Gastroesophageal sphincter (tissue), 3 donors: ENCODE results near the gene TSPAN9.

Source experiments
- POLR2A ChIP-seq, 2 donors: fragments of 450-650 bp; IDR thresholded peaks; one replicate each; pipeline ENCODE4 v1.6.1; 2017; ENCODE audit warnings: antibody characterized with exemption in 2 of 2, mild to moderate bottlenecking in 2 of 2, moderate library complexity in 1 of 2
- POLR2AphosphoS5 ChIP-seq: sonication (generic); formaldehyde crosslinking; IDR thresholded peaks from one replicate; pipeline ENCODE4 v1.6.1; 2017; ENCODE audit warnings: antibody characterized with exemption
- TF ChIP-seq, protein P1 (sequence below), 4 experiments: fragments of 200-600 bp in 2 of 4; fragments of 450-650 bp in 2 of 4; sonication (generic) in 1 of 4; IDR thresholded peaks; one replicate each; pipeline ENCODE4 v1.5.1; 2017 to 2019; ENCODE audit warnings: antibody characterized with exemption in 4 of 4, mild to moderate bottlenecking in 2 of 4, moderate library complexity in 2 of 4

DNA sequence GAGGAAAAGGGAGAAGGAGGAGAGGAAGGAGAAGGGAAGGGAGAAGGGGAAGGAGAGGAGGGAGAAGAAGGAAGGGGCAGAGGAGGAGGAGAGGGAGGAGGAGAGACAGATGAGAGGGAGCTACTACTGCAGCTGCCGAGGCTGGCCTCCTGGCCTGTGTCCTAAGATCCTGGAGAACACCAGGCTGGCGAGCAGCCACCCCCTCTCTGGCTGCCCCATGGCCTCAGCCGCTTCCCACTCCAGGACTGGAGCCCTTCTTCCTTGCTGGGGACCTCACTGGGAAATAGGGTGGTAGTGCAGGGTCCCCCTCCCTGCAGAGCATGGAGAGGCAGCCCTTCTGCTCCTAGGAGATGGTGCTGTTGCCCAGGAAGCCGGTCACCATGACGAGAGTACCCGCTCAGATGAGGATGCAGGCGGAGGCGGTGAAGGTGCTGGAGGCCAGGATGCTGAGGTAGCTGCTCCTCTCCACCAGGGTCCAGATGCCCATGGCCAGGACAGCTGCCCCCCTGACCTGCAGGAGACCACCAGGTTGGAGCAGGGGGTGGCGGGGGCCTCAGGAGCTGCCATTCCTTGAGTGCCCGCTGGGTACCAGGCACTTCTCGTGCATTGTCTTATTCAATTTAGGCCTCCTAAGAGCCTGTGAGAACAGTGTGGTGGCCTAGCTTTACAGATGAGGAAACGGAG lies 246.0 kb downstream of the TSPAN9 start:
- TF ChIP-seq, protein P1, sequence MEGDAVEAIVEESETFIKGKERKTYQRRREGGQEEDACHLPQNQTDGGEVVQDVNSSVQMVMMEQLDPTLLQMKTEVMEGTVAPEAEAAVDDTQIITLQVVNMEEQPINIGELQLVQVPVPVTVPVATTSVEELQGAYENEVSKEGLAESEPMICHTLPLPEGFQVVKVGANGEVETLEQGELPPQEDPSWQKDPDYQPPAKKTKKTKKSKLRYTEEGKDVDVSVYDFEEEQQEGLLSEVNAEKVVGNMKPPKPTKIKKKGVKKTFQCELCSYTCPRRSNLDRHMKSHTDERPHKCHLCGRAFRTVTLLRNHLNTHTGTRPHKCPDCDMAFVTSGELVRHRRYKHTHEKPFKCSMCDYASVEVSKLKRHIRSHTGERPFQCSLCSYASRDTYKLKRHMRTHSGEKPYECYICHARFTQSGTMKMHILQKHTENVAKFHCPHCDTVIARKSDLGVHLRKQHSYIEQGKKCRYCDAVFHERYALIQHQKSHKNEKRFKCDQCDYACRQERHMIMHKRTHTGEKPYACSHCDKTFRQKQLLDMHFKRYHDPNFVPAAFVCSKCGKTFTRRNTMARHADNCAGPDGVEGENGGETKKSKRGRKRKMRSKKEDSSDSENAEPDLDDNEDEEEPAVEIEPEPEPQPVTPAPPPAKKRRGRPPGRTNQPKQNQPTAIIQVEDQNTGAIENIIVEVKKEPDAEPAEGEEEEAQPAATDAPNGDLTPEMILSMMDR (IDR thresholded peaks at IDR 0.05), result no peak
- TF ChIP-seq POLR2AphosphoS5 (no peak), POLR2A (IDR thresholded peaks at IDR 0.05) (no peak)
